Left colon (tissue), 2 donors: ENCODE measurements around the gene RGS3. TPM values are rescaled to one million over a fixed set of nuclear protein-coding genes. Genes with fewer than 3 reads are reported as not detected.

ENCODE experiments used
- ATAC-seq: fragments of 200-7000 bp; cut with Tn5 transposase; one replicate; pipeline ENCODE4 v1.9.1; 2020; ENCODE audit warnings: mild to moderate bottlenecking, moderate library complexity
- DNase-seq, 2 donors: peaks; one replicate each; pipeline ENCODE4 v3.0.0-alpha.2; 2020
- intact Hi-C, 2 donors: fragments of 100-400 bp; cut with DNase I in 1 of 2; cut with micrococcal nuclease in 1 of 2; formaldehyde crosslinking; loops; one replicate each; pipeline versions ENCODE4 v1.11.2 to v1.14.0; 2022; cut with DNase I, micrococcal nuclease
- total RNA-seq, 2 donors: library from RNA; stranded (reverse); fragmentation: NEBNext Ultra II Directional; extraction: Animal tissue kit (Norgen Biotek cat#: 25700); gene quantifications; one replicate each; pipeline ENCODE4 v1.2.1, GENCODE V29; 2021
- donor health status: DM: no; HTN: no; CAD: no.
- donor health status: DM: yes; HTN: yes; CAD: no.

Gene RGS3
- total RNA-seq, 2 donors from 2014 or later, result 59.6 to 74.8 TPM

DNA sequence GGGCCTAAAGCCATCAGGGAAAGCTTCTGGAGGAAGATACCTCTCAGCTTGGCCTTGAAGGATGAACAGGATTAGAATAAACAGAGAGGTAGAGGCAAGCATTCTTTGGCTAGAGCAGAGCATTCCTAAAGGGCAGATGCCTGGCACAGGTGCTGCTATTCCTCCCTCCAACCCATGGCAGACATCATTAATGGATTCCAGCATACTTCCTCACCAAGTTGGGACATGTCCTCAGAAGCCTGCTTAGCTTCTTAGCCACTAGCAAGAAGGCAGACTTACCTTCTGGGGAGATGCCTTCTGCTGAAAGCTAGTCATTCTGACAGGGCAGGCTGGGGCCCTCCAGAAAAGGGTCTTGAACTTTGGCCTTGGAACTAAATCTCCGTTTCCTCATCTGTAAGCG is 122.0 kb downstream of the RGS3 start:
- intact Hi-C loops, result loop anchor here in 1 of 2 donors (2.0 kb wide), 1 partner anchor 139 kb away; no protein-coding TSS in a partner anchor
- ATAC-seq (no peak), DNase-seq (no peak)

DNA sequence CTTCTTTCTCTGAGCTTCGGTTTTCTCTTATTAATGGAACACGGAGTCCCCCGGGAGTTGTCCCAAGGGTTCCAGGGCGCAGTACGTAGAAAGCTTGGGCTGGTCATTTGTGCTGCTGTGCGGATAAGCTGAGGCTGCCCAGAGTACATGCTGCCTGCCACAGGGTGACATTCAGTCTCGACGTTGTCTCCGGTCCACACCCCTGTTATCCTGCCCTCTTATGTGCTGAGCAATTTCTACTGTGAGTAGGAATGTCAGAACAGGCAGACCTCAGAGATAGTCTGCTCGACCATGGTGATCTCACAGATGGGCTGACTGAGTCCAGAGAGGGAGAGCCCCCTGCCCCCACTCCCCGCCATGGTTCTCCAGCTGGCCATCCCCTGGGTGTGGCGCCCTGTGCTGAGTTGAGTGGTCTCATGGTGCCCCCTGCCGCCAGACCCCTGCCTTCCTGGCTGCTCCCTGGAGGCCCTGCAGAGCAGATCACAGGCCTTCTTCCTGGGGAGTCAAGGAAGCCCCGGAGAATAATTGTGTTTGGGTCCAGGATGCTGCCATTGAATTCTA is 124.0 kb downstream of the RGS3 start:
- ATAC-seq, result no peak
- DNase-seq, result no peak
- intact Hi-C loops, result no loop called here

DNA sequence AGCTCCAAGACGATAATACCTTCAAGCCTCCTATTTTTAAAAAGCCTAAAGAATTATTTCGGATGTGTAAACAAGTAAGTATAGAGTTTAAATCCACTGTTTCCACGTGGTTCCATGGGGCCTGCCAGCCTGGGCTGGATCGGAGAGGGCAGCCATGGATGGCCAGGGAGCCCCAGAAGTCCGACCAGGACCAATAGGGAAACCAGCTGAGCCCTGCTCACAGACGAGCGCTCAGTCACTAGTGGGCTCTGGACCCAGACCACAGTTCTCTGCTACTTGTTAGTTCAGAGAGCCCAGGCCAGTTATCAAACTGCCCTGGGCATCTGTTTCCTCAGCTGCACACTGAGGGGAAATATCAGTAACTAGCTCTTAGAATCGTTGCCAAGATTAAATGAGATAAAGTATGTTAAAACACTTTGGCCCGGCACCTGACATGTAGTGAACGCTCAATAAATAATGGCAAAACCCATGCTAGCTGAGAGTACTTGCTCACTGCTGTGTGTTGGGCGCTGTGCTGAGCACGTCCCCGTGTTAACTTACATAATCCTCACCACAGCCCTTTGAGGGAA is 124.8 kb downstream of the RGS3 start:
- ATAC-seq (no peak), DNase-seq (no peak)
- intact Hi-C loops, result no loop called here

DNA sequence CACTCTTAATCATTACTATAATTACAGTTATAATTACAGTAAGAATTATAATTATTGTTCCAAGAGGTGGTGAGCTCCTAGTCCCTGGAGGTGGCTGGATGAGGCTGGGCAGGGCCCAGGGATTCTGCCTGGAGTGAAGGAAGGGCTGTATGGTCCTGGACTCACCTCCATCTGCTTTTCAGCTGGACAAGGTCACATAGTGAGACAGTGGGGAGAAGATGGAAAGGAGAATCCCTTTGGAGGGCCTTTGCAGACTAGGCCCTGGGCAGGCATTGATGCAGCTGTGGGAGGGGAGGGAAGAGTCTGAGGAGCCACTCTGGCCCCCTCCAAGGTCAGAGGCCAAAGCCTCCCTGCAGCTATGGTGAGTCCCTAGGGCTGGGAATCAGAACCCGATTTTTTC is 125.4 kb downstream of the RGS3 start:
- intact Hi-C loops, result no loop called here
- ATAC-seq (no peak), DNase-seq (no peak)

DNA sequence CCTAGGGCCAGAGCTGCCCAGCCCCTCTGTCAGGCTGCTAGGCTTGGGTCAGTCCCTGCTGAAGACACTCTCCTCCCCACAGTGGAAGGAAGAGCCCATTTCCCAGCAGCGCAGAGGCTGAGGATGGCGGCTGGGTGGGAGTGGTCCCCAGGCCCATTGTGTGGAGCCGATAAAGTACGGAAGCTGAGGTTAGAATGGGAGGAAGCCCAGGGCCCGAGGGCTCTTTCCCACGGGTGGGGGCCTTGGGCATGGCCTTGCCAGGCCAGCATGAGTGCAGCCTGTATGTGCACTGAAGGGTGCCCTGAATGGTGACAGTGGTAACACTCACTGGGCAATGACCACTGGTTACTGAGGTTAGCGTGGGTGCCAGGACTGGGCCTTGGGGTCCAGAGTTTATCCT is 125.9 kb downstream of the RGS3 start:
- no peak for DNase-seq
- intact Hi-C loops, result no loop called here
- no peak for ATAC-seq

DNA sequence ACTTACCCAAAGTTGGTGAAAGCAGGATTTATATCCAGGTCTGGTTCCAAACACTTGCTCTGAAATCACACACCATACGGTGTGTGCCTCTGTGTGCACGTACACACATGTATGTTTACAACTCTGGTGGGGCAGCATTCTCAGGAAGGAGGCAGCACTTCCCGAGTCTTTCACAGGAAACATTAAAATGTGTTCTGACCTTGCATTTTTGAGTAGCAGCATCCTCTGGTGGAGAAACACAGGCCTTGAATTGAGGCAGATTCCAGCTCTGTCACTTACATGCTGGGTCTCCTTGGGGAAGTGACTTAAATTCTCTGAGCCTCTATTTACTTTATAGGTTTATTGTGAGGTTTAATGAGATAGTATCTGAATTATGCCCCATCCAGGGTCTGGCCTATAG is 126.4 kb downstream of the RGS3 start:
- peak; percentile 41 for ATAC-seq
- DNase-seq, result no peak
- intact Hi-C loops, result loop anchor here in 1 of 2 donors (5.0 kb wide), 1 partner anchor 67 kb away; no protein-coding TSS in a partner anchor

DNA sequence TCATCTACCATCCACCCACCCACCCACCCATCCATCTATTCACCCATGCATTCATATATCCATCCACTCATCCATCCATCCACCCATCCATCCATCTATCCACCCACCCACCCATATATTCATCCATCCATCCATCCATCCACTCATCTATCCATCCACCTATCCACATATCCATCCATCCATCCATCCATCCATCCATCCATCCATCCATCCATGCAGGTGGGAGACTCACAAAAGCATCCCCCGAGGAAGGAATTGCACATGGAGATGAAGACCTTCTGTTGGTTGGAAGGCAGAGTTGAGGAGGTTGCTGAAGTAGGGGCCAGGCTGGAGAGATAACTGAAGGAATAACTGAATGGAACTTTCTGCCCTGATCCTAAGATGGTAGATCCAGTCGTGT is 126.9 kb downstream of the RGS3 start:
- intact Hi-C loops, result loop anchor here in 1 of 2 donors (5.0 kb wide), 1 partner anchor 67 kb away; no protein-coding TSS in a partner anchor
- ATAC-seq (no peak), DNase-seq (no peak)

DNA sequence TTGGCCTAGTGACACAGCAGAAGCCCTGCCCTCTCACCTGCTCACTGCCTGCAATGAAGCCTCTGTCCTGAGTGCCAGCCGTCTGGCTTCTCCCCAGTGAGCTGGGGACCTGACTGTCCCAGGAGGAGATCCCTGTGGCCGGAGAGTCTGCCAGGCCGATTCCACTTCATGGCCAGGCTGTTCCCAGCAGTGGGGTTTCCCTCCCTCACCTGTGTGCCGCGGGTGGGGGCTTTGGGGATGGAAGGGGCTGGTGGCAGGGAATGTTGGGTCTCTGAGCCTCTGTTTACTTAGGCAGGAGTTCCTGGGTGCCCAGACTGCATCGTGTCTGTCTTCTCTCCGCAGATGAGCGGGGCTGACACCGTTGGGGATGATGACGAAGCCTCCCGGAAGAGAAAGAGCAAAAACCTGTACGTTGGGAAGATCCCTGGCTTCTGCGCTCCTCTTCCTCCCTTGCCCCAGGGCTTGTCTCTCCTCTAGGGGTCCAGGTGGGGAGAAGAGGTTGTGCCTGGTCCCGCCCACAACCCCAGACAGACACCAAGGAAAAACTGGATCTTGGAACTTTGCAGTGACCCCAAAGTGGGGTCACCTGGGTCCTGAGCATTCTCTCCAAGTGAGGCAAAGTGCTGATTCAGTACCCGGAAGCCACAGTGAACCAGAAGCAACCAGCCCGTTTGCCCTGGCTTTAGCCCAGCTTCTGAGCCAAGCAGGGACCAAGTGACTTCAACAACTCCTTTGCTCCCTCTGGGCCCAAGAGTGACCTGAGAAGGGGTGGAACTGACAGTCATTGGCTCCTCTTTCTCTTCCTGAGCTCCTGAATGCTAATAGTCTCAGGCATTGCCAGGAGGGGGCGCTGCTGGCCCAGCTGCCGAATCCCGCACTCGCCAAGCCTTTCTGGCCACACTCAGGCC is 127.7 kb downstream of the RGS3 start:
- intact Hi-C loops, result loop anchor here in 1 of 2 donors (5.0 kb wide), 1 partner anchor 66 kb away; no protein-coding TSS in a partner anchor
- peak in 1 of 2 donors; percentile 81 for DNase-seq
- peak; percentile 68 for ATAC-seq

DNA sequence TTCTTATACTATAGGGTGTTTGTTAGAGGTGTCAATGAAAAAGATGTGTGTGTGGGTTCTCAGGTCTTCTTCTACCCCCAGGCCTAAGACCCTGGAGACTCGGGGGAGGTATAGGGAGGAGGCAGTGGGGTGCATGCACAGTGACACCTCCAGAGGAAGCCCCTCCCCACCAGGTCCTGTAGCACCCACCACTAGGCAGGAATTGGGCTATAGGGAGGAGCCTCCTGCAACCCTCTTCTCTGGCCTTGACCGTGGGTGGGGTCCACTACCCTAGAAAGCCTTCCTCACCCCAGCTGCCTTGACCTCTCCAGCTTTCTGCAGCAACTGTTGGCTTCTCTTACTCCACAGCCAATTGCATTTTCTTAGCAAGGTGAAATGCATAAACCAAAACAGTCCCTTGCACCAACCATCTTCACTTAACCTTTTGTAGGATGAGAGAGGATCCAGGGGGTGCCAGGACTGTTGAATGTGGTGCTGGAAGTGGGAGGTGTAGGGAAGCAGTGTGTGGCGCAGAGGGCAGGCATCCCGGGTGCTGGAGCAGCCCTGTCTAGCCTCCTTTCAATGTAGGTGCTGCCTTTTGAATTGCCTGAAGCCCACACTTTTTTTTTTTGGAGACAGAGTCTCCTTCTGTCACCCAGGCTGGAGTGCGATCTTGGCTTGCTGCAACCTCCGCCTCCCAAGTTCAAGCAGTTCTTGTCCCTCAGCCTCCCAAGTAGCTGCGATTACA is 128.5 kb downstream of the RGS3 start:
- DNase-seq, result no peak
- ATAC-seq, result no peak
- intact Hi-C loops, result loop anchor here (2.0 to 5.0 kb wide), 2 partner anchors 63 to 65 kb away; no protein-coding TSS in a partner anchor

DNA sequence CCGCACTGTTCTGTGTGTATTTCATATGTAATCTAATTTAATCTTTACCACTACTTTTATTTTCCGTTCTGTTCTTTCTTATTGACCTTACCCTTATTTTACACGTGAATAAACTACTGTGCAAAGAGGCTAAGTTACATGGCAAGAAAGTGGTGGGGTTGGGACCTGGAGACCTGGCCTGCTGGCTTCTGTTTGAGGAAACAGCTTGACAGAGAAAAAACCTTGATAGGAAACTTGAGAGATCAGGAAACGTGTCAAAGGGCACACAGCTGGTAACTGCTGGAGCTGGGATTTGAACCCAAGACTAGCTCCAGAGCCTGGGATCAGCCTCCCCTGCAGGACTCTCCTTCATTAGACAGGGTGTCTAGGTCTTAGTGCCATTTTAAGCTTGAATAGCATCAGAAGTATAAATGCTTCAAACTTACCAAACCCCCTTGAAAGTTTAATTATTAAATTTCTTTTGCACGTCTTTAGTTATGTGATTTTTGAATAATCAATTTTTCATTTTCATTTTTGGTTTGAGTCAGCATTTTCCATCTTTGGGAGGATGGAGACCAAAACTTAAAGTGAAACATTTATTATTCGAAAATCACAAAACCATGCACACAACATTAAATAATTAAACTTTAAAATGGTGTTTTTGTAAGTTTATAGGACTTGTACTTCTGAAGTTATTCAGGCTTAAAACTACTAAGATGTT is 129.5 kb downstream of the RGS3 start:
- ATAC-seq (no peak), DNase-seq (no peak)
- intact Hi-C loops, result loop anchor here (2.0 to 5.0 kb wide), 2 partner anchors 62 to 64 kb away; no protein-coding TSS in a partner anchor

DNA sequence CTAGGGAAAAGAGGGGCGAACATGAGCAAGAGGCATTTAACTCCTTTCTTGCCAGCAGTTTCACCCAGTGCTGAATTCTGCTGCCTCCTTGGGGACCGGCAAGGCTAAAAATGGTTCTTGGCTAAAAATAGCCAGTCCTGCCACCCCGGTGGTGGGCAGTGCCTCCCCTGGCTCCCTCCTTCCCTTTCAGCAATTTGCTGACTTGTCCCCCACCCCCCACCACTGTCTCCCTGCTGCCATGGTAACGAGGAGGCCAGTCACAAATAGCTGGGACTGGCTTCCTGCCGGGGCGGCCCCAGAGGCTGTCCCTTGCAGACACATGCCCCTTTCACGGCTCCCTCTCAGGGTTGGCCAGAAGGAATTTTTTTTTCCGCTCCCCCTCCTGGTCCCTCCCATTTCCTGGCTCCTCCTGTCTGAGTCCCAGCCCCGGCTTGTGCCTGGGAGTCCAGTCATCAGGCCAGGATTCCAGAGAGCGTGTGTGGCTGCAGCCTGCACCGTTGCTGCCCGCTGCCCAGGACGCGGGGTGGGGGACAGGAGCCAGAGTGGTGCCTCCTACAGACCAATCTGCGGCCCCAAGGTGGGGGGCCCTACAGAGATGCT is 130.3 kb downstream of the RGS3 start:
- DNase-seq (peak; percentile 55 to 86), ATAC-seq (peak; percentile 38)
- intact Hi-C loops, result loop anchor here (2.0 to 5.0 kb wide), 2 partner anchors 61 to 64 kb away; no protein-coding TSS in a partner anchor

DNA sequence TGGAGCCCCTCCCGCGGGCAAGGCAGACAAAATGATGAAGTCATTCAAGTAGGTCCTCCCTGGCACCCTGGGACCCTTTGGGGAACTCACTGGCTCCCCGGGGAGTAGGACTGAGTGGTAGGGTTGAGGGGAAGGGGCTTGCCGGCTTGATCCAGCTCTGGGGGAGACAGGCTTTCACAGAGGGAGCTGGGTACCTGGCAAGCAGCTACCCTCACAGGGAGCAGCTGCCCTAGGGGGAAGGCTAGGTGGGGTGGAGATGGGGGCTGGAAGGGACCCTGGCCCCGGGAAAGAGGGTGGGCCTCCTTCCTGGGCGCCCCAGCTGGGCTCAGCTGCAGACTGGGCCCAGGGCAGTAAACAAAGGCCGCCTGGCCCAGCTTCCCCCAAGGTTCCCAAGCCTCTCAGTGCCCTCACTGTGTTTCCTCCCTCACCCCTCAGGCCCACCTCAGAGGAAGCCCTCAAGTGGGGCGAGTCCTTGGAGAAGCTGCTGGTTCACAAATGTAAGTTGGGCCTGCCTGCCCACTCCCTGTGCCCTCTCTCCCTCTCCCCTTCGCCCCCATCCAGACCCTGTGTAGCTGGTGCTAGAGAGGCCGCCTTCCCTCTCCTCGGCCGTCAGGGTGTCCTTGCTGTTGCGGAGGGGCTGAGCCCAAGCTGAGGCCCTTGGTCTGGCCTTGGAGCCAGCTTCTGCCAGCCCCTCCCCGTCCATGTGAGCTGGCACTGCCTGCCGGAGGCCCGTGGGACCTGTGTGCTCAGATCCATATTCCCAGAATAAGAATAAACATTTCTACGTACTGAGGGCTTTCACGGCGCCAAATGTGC is 131.2 kb downstream of the RGS3 start:
- DNase-seq (no peak), ATAC-seq (no peak)
- intact Hi-C loops, result loop anchor here in 1 of 2 donors (5.0 kb wide), 1 partner anchor 63 kb away; no protein-coding TSS in a partner anchor

DNA sequence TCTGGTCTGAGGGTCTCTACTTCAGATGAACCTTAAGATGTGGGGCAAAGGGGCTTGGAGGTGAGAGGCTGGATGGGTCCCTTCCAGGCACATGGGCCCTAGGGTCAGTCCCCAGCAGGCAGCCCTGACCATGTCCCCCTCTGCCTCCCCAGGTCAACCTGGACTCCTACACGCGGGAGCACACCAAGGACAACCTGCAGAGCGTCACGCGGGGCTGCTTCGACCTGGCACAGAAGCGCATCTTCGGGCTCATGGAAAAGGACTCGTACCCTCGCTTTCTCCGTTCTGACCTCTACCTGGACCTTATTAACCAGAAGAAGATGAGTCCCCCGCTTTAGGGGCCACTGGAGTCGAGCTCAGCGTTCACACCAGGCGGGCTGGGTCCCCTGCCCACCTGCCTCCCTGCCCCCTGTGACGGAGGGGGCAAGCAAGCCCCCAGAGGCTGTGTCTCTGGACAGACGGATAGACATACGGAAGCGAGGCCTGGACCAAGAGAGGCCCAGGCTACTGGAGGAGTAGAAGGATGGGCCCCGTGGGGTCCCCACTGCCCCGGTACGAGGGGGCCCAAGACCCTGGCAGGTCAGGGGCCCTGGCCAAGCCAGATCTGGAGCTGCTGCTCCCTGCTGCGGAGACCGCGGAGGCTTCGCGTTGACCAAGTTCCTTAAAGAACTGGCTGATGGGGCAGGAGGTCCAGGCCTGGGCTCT is 133.2 kb downstream of the RGS3 start:
- ATAC-seq (no peak), DNase-seq (no peak)
- intact Hi-C loops, result no loop called here

DNA sequence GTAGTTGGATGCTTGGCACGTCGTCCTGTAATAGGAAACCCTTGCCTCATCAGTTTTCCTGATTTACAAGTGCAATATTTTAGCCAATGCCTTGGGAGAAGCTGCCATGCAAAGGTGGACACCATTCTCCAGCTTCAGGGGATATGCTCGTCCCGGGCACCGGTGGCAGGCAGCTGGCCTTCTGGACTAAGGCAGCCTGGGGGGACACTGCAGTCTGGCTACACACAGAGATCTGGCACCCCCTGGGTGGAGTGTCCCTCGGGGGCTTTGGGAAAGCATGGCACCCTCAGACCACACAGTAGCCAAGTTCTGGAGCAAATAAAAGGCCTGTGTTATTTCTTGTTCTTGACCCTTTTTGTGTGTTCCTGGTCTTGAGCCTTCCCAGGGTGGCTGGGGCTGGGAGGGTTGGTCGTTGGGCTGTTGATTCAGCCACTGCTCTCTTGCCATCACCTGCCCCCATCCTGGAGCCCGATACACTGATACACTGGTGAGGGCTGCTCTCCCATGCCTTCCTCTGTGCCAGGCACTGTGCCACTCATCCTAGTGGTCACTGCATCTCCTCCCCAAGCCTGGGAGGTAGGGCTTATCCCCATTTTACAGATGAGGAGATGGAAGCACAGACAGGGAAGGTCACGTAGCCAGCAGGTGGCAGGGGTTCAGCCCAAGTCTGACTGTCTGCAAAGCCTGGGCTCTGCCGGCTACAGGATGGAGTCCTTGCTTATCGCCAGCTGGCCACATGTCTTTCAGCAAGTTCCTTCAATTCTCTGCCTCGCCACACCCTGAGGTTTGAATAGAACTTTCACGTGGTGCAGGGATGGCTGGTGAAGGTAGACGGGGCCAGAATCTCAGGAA is 134.1 kb downstream of the RGS3 start:
- intact Hi-C loops, result no loop called here
- ATAC-seq, result no peak
- DNase-seq, result no peak

DNA sequence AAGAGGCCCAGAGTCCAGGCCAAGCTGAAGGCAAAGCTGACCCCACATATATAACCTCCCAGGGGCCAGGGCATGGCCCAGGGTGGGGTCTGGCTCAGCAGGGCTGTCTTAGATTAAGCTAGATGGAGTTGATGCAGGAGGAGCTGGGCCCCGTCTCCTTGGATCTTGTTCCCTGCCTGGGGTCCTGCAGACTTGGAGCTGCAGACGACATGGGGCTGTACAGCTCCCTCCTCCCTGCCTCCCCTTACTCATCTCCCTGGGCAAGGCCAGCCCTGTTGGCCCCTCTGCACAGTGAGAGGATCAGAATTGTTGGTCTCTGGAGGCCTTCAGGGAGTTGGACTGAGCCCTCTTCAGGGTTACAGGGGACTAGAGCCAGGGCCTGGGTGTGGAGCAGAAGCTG is 134.9 kb downstream of the RGS3 start:
- intact Hi-C loops, result no loop called here
- no peak for ATAC-seq
- DNase-seq, result no peak

DNA sequence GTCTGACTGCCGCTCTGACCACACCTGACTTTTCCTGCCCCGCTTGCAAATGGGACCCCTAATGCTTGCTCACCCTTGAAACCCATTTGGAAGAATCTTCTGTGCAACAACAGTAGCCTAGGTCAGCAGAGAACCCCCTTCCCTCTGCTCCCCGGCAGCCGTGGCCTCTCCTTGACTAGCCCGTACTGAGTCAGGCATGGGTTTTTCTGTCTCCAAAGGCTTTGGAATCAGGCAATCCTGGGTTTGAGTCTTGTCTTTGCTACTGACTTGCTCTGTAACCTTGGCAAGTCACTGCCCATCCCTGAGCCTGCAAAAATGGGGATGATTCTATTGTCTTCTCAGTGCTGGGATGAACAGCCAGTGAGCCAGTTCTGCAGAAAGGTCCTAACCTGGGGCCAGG is 135.4 kb downstream of the RGS3 start:
- intact Hi-C loops, result no loop called here
- DNase-seq (no peak), ATAC-seq (no peak)
